ENCODE results near the gene FPR3.
"Not testable (repeated sequence)": the region's sequence is repeated elsewhere in the genome, so short reads cannot be mapped to it uniquely, and the experiment has no call there.

Gene FPR3

GRCh38 chr19:51799774-51800472 is 5.0 kb downstream of the FPR3 start:
- no peak overlapping the region for H3K27ac ChIP-seq (ENCODE audit: low read depth, low read length)
- H3K27me3 ChIP-seq (ENCODE audit: insufficient read depth, low read length) = no peaks in the 10 kb centered on the region
- 94% methylated on average over 13 of the region's 13 CpGs for WGBS
- H3K36me3 ChIP-seq (ENCODE audit: insufficient read depth, low read length) = no peaks in the 10 kb centered on the region
- H3K4me3 ChIP-seq (ENCODE audit: low read length) = no peak overlapping the region
- H3K9ac ChIP-seq (ENCODE audit: low read depth, low read length) = no peak overlapping the region
- H3K4me1 ChIP-seq (ENCODE audit: insufficient read depth, low read length) = no peaks in the 10 kb centered on the region
- peaks cover 17% of the 10 kb centered on the region; the same call in 1 of the 2 replicates for H3K9me3 ChIP-seq (ENCODE audit: insufficient read depth, low read depth, low read length)

GRCh38 chr19:51800473-51801244 is 5.7 kb downstream of the FPR3 start:
- no peak overlapping the region for H3K9ac ChIP-seq (ENCODE audit: low read depth, low read length)
- H3K36me3 ChIP-seq (ENCODE audit: insufficient read depth, low read length) = no peaks in the 10 kb centered on the region
- peaks cover 17% of the 10 kb centered on the region; the same call in 1 of the 2 replicates for H3K9me3 ChIP-seq (ENCODE audit: insufficient read depth, low read depth, low read length)
- WGBS = 94% methylated on average over 6 of the region's 7 CpGs
- H3K4me3 ChIP-seq (ENCODE audit: low read length) = no peak overlapping the region
- no peaks in the 10 kb centered on the region for H3K27me3 ChIP-seq (ENCODE audit: insufficient read depth, low read length)
- H3K27ac ChIP-seq (ENCODE audit: low read depth, low read length) = no peak overlapping the region
- no peaks in the 10 kb centered on the region for H3K4me1 ChIP-seq (ENCODE audit: insufficient read depth, low read length)

GRCh38 chr19:51802775-51803174 is 7.8 kb downstream of the FPR3 start:
- Histone ChIP-seq H3K9me3 (ENCODE audit: insufficient read depth, low read depth, low read length) (peaks cover 16% of the 10 kb centered on the region; the same call in 1 of the 2 replicates), H3K9ac (ENCODE audit: low read depth, low read length) (no peak overlapping the region), H3K27me3 (ENCODE audit: insufficient read depth, low read length) (no peaks in the 10 kb centered on the region), H3K4me1 (ENCODE audit: insufficient read depth, low read length) (no peaks in the 10 kb centered on the region), H3K4me3 (ENCODE audit: low read length) (no peak overlapping the region), H3K36me3 (ENCODE audit: insufficient read depth, low read length) (no peaks in the 10 kb centered on the region), H3K27ac (ENCODE audit: low read depth, low read length) (no peak overlapping the region)
- WGBS = 74% methylated on average over 1 of the region's 2 CpGs

GRCh38 chr19:51803519-51803918 is 8.6 kb downstream of the FPR3 start:
- no peaks in the 10 kb centered on the region for H3K4me1 ChIP-seq (ENCODE audit: insufficient read depth, low read length)
- no peak overlapping the region for H3K9ac ChIP-seq (ENCODE audit: low read depth, low read length)
- 85% methylated on average over 3 of the region's 4 CpGs for WGBS
- no peak overlapping the region for H3K27ac ChIP-seq (ENCODE audit: low read depth, low read length)
- peaks cover 20% of the 10 kb centered on the region; the same call in 1 of the 2 replicates for H3K9me3 ChIP-seq (ENCODE audit: insufficient read depth, low read depth, low read length)
- H3K4me3 ChIP-seq (ENCODE audit: low read length) = no peak overlapping the region
- no peaks in the 10 kb centered on the region for H3K36me3 ChIP-seq (ENCODE audit: insufficient read depth, low read length)
- H3K27me3 ChIP-seq (ENCODE audit: insufficient read depth, low read length) = no peaks in the 10 kb centered on the region

GRCh38 chr19:51803967-51804366 is 9.0 kb downstream of the FPR3 start:
- H3K27me3 ChIP-seq (ENCODE audit: insufficient read depth, low read length) = no peaks in the 10 kb centered on the region
- H3K9me3 ChIP-seq (ENCODE audit: insufficient read depth, low read depth, low read length) = peaks cover 20% of the 10 kb centered on the region; the same call in 1 of the 2 replicates
- no peaks in the 10 kb centered on the region for H3K4me1 ChIP-seq (ENCODE audit: insufficient read depth, low read length)
- no peak overlapping the region for H3K27ac ChIP-seq (ENCODE audit: low read depth, low read length)
- H3K9ac ChIP-seq (ENCODE audit: low read depth, low read length) = no peak overlapping the region
- no peaks in the 10 kb centered on the region for H3K36me3 ChIP-seq (ENCODE audit: insufficient read depth, low read length)
- WGBS = 89% methylated on average over 3 of the region's 5 CpGs
- no peak overlapping the region for H3K4me3 ChIP-seq (ENCODE audit: low read length)

GRCh38 chr19:51804789-51805188 is 9.8 kb downstream of the FPR3 start:
- not testable (repeated sequence) for H3K4me3 ChIP-seq (ENCODE audit: low read length); H3K27me3 ChIP-seq (ENCODE audit: insufficient read depth, low read length); H3K9ac ChIP-seq (ENCODE audit: low read depth, low read length); H3K27ac ChIP-seq (ENCODE audit: low read depth, low read length); H3K36me3 ChIP-seq (ENCODE audit: insufficient read depth, low read length); H3K4me1 ChIP-seq (ENCODE audit: insufficient read depth, low read length)
- WGBS = 96% methylated on average over 9 of the region's 9 CpGs
- peaks cover 24% of the 10 kb centered on the region; the same call in 1 of the 2 replicates for H3K9me3 ChIP-seq (ENCODE audit: insufficient read depth, low read depth, low read length)

GRCh38 chr19:51805396-51805795 is 10.4 kb downstream of the FPR3 start:
- not testable (repeated sequence) for H3K27me3 ChIP-seq (ENCODE audit: insufficient read depth, low read length); H3K9ac ChIP-seq (ENCODE audit: low read depth, low read length)

GRCh38 chr19:51806571-51806970 is 11.6 kb downstream of the FPR3 start:
- not testable (repeated sequence) for H3K9ac ChIP-seq (ENCODE audit: low read depth, low read length); H3K4me3 ChIP-seq (ENCODE audit: low read length)

More at GRCh38 chr19:51805396-51805795, 10.4 kb downstream of the FPR3 start:
- H3K27ac ChIP-seq (ENCODE audit: low read depth, low read length); H3K36me3 ChIP-seq (ENCODE audit: insufficient read depth, low read length); H3K4me1 ChIP-seq (ENCODE audit: insufficient read depth, low read length); H3K4me3 ChIP-seq (ENCODE audit: low read length): not testable (repeated sequence)
- 95% methylated on average over 8 of the region's 8 CpGs for WGBS
- peaks cover 26% of the 10 kb centered on the region; the same call in 1 of the 2 replicates for H3K9me3 ChIP-seq (ENCODE audit: insufficient read depth, low read depth, low read length)

GRCh38 chr19:51807111-51807701 is 12.2 kb downstream of the FPR3 start:
- WGBS = 63% methylated on average over 6 of the region's 6 CpGs
- Histone ChIP-seq H3K9ac (ENCODE audit: low read depth, low read length) (no peak overlapping the region), H3K36me3 (ENCODE audit: insufficient read depth, low read length) (no peaks in the 10 kb centered on the region), H3K9me3 (ENCODE audit: insufficient read depth, low read depth, low read length) (peaks cover 29% of the 10 kb centered on the region), H3K4me3 (ENCODE audit: low read length) (no peak overlapping the region), H3K27ac (ENCODE audit: low read depth, low read length) (peak overlapping the region; percentile 51; the same call in 1 of the 2 replicates), H3K4me1 (ENCODE audit: insufficient read depth, low read length) (no peaks in the 10 kb centered on the region), H3K27me3 (ENCODE audit: insufficient read depth, low read length) (no peaks in the 10 kb centered on the region)

More at GRCh38 chr19:51806571-51806970, 11.6 kb downstream of the FPR3 start:
- not testable (repeated sequence) for H3K4me1 ChIP-seq (ENCODE audit: insufficient read depth, low read length); H3K27me3 ChIP-seq (ENCODE audit: insufficient read depth, low read length); H3K36me3 ChIP-seq (ENCODE audit: insufficient read depth, low read length)
- Histone ChIP-seq H3K9me3 (ENCODE audit: insufficient read depth, low read depth, low read length) (peaks cover 29% of the 10 kb centered on the region), H3K27ac (ENCODE audit: low read depth, low read length) (0 out of 2 replicates have a peak overlapping the region, but pooled peaks have one; percentile 18)
- WGBS = 97% methylated on average over 5 of the region's 5 CpGs

GRCh38 chr19:51807925-51808324 is 13.0 kb downstream of the FPR3 start:
- Histone ChIP-seq H3K4me3 (ENCODE audit: low read length) (no peak overlapping the region), H3K27ac (ENCODE audit: low read depth, low read length) (no peak overlapping the region), H3K27me3 (ENCODE audit: insufficient read depth, low read length) (no peaks in the 10 kb centered on the region), H3K9ac (ENCODE audit: low read depth, low read length) (no peak overlapping the region), H3K36me3 (ENCODE audit: insufficient read depth, low read length) (no peaks in the 10 kb centered on the region), H3K9me3 (ENCODE audit: insufficient read depth, low read depth, low read length) (peaks cover 31% of the 10 kb centered on the region), H3K4me1 (ENCODE audit: insufficient read depth, low read length) (no peaks in the 10 kb centered on the region)
- WGBS = 75% methylated on average over 1 of the region's 2 CpGs

Measured in HUES64 (cell line).